Natural killer cell treated with Interleukin-12 subunit alpha and Interleukin-12 subunit beta and Interleukin-15 and Interleukin-18, amount 100 ng/mL, for 72 hours (primary cell): ENCODE measurements around the gene HSPBP1. TPM values are rescaled to one million over a fixed set of nuclear protein-coding genes. Genes with fewer than 3 reads are reported as not detected.

Source experiments
- ATAC-seq, 2 donors: fragments of 150-1000 bp; cut with Tn5 transposase in 1 of 2; sonication (Bioruptor Pico), chemical (Tn5 transposase) in 1 of 2; 2 replicates each; pipeline ENCODE4 v1.10.0; 2021
- DNase-seq: peaks from one replicate; pipeline ENCODE4 v3.0.0; 2022; ENCODE audit warnings: low spot score
- H3K27ac Mint-ChIP-seq, 2 donors: 1 replicate in 1 of 2; 2 replicates in 1 of 2; pipeline ENCODE4 v1.8.0; 2022; ENCODE audit warnings: mixed read lengths in 2 of 2, mild to moderate bottlenecking in 1 of 2, moderate library complexity in 1 of 2
- H3K27me3 Mint-ChIP-seq, 2 donors: 1 replicate in 1 of 2; 2 replicates in 1 of 2; pipeline ENCODE4 v1.8.0; 2022; ENCODE audit warnings: mixed read lengths in 2 of 2
- H3K36me3 Mint-ChIP-seq: one replicate; pipeline ENCODE4 v1.8.0; 2022; ENCODE audit warnings: mixed read lengths
- H3K4me1 Mint-ChIP-seq, 2 donors: 1 replicate in 1 of 2; 2 replicates in 1 of 2; pipeline ENCODE4 v1.8.0; 2022; ENCODE audit warnings: low read depth in 2 of 2, mixed read lengths in 2 of 2, mild to moderate bottlenecking in 1 of 2
- H3K4me3 Mint-ChIP-seq: one replicate; pipeline ENCODE4 v1.8.0; 2022; ENCODE audit warnings: mixed read lengths
- H3K9me3 Mint-ChIP-seq: 2 replicates; pipeline ENCODE4 v1.8.0; 2022; ENCODE audit warnings: mixed read lengths
- total RNA-seq, 2 donors: library from RNA; stranded (reverse); gene quantifications; one replicate each; pipeline ENCODE4 v1.2.3, GENCODE V29; 2022

HSPBP1 gene
- total RNA-seq, 2 donors from 2014 or later: 38.2 to 53.1 TPM

GRCh38 chr19:55311797-55312196, 31.9 kb upstream of the HSPBP1 start:
- DNase-seq (no peak), ATAC-seq (no peak)
- no peaks in the 10 kb centered on the region for H3K27me3 Mint-ChIP-seq
- no peak overlapping the region for H3K4me3 Mint-ChIP-seq
- no peaks in the 10 kb centered on the region for H3K9me3 Mint-ChIP-seq
- no peak overlapping the region for H3K27ac Mint-ChIP-seq
- H3K4me1 Mint-ChIP-seq: no peaks in the 10 kb centered on the region
- H3K36me3 Mint-ChIP-seq: no peaks in the 10 kb centered on the region

GRCh38 chr19:55311397-55311796, 31.5 kb upstream of the HSPBP1 start:
- Mint-ChIP-seq H3K4me1 (no peaks in the 10 kb centered on the region), H3K27me3 (no peaks in the 10 kb centered on the region), H3K36me3 (no peaks in the 10 kb centered on the region), H3K27ac (no peak overlapping the region), H3K9me3 (no peaks in the 10 kb centered on the region), H3K4me3 (no peak overlapping the region)
- no peak for ATAC-seq
- DNase-seq: no peak

DNA sequence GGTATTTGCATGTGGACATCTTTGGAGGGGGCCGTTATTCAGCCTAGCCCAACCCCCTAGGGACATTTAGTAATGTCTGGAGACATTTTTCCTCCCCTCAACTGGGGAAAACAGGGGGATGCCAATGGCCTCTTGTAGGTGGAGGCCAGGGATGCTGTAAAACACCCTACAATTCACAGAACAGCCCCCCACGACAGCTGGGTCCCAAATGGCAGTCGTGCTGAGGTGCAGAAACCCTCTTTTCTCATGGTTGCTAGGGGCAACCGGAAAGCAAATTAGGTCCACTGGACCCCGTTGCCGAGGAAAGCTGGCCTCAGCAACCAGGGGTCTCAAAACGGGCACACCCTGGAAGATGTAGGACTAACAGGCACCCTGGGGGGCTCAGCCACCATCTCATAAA, 30.6 kb upstream of the HSPBP1 start:
- Mint-ChIP-seq H3K27me3 (no peaks in the 10 kb centered on the region), H3K27ac (no peak overlapping the region), H3K4me3 (no peak overlapping the region), H3K36me3 (no peaks in the 10 kb centered on the region), H3K4me1 (peaks cover 0 to under 1% of the 10 kb centered on the region in 2 donors), H3K9me3 (no peaks in the 10 kb centered on the region)
- DNase-seq: no peak
- ATAC-seq: no peak

DNA sequence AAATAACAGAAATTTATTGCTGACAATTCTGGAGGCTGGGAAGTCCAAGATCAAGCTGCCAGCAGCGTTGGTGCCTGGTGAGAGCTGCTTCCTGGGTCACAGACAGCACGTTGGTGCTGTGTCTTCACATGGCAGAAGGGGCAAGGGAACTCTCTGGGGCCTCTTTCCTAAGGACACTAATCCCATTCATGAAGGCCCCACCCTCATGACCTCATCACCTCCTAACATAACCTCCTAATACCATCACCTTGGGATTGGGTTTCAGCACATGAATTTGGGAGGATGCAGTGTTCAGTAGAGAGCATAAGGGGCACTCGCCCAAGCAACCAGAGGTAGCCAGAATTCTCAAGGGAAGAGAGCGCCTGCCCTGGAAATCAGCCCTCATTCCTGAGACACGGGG, 29.5 kb upstream of the HSPBP1 start:
- Mint-ChIP-seq H3K36me3 (no peaks in the 10 kb centered on the region), H3K27me3 (no peaks in the 10 kb centered on the region), H3K4me1 (peaks cover 0 to 3% of the 10 kb centered on the region in 2 donors), H3K27ac (no peak overlapping the region), H3K4me3 (no peak overlapping the region), H3K9me3 (no peaks in the 10 kb centered on the region)
- DNase-seq: no peak
- no peak for ATAC-seq

- Mint-ChIP-seq H3K4me1 (peaks cover 0 to 3% of the 10 kb centered on the region in 2 donors), H3K4me3 (no peak overlapping the region), H3K27ac (no peak overlapping the region), H3K27me3 (no peaks in the 10 kb centered on the region), H3K36me3 (no peaks in the 10 kb centered on the region), H3K9me3 (no peaks in the 10 kb centered on the region)
- ATAC-seq (no peak), DNase-seq (no peak)
Measured at GRCh38 chr19:55308281-55308680, 28.4 kb upstream of the HSPBP1 start.

- Mint-ChIP-seq H3K9me3 (no peaks in the 10 kb centered on the region), H3K36me3 (no peaks in the 10 kb centered on the region), H3K27ac (no peak overlapping the region), H3K4me3 (no peak overlapping the region), H3K27me3 (no peaks in the 10 kb centered on the region), H3K4me1 (peaks cover 0 to 7% of the 10 kb centered on the region in 2 donors)
- DNase-seq: no peak
- ATAC-seq: no peak
Measured at GRCh38 chr19:55306712-55307111, 26.8 kb upstream of the HSPBP1 start.

DNA sequence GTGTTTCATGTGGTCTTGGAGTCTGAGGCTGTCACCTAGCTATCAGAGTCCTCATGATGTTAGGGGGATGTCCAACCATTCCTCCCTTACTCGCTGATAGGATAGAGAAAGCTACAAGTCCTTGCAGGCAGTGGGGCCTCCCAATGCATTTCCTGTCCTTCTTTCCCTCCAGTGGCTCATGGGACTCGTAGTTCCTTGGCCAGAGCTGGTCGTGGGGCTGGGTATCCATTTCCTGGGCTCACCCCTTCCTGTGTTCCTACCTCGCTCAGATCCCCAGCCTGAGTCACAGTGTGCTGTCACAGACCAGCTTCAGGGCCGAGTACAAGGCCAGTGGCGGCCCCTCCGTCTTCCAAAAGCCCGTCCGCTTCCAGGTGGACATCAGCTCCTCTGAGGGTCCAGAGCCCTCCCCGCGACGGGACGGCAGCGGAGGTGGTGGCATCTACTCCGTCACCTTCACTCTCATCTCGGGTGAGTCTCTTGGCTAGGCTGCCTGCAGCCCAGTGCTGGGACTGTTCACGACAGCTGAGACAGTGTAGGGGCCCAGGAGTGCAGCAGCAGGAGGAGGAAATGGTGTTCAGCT, 26.2 kb upstream of the HSPBP1 start:
- no peak for DNase-seq
- no peak overlapping the region for H3K4me3 Mint-ChIP-seq
- ATAC-seq: no peak
- no peaks in the 10 kb centered on the region for H3K9me3 Mint-ChIP-seq
- no peaks in the 10 kb centered on the region for H3K27me3 Mint-ChIP-seq
- H3K36me3 Mint-ChIP-seq: no peaks in the 10 kb centered on the region
- peaks cover 0 to 9% of the 10 kb centered on the region in 2 donors for H3K4me1 Mint-ChIP-seq
- H3K27ac Mint-ChIP-seq: no peak overlapping the region

GRCh38 chr19:55305491-55305890, 25.6 kb upstream of the HSPBP1 start:
- Mint-ChIP-seq H3K36me3 (no peaks in the 10 kb centered on the region), H3K4me1 (peaks cover 0 to 9% of the 10 kb centered on the region in 2 donors), H3K27ac (no peak overlapping the region), H3K27me3 (no peaks in the 10 kb centered on the region), H3K9me3 (no peaks in the 10 kb centered on the region), H3K4me3 (no peak overlapping the region)
- DNase-seq: no peak
- ATAC-seq: peak; percentile 52 to 70

GRCh38 chr19:55304980-55305379, 25.1 kb upstream of the HSPBP1 start:
- H3K9me3 Mint-ChIP-seq: no peaks in the 10 kb centered on the region
- H3K4me1 Mint-ChIP-seq: peaks cover 0 to 11% of the 10 kb centered on the region in 2 donors
- no peak overlapping the region for H3K4me3 Mint-ChIP-seq
- H3K27me3 Mint-ChIP-seq: no peaks in the 10 kb centered on the region
- ATAC-seq (no peak), DNase-seq (no peak)
- H3K27ac Mint-ChIP-seq: no peak overlapping the region
- no peaks in the 10 kb centered on the region for H3K36me3 Mint-ChIP-seq

DNA sequence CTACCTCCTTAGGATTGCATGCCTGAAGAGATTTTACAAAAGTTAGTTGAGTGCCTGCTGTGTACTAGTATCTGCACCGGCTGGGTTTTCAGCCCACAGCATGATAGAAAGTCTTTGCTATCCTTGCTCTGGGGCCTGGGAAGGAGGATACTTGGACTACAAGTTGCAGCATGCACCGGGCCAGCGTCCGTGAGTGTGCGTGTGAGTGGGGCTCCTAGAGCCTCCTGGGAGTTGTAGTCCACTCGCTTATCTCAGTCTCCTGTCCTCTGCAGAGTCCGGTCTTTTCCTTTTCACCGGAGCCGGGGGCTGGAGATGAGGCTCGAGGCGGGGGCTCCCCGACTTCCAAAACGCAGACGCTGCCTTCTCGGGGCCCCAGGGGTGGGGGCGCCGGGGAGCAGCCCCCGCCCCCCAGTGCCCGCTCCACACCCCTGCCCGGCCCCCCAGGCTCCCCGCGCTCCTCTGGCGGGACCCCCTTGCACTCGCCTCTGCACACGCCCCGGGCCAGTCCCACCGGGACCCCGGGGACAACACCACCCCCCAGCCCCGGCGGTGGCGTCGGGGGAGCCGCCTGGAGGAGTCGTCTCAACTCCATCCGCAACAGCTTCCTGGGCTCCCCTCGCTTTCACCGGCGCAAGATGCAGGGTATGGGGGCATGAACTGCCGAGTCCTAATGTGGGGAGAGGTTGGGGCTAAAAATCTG, 24.5 kb upstream of the HSPBP1 start:
- no peak for ATAC-seq
- DNase-seq: no peak
- peaks cover 0 to 13% of the 10 kb centered on the region in 2 donors for H3K4me1 Mint-ChIP-seq
- no peak overlapping the region for H3K27ac Mint-ChIP-seq
- H3K9me3 Mint-ChIP-seq: no peaks in the 10 kb centered on the region
- H3K4me3 Mint-ChIP-seq: no peak overlapping the region
- no peaks in the 10 kb centered on the region for H3K36me3 Mint-ChIP-seq
- no peaks in the 10 kb centered on the region for H3K27me3 Mint-ChIP-seq

DNA sequence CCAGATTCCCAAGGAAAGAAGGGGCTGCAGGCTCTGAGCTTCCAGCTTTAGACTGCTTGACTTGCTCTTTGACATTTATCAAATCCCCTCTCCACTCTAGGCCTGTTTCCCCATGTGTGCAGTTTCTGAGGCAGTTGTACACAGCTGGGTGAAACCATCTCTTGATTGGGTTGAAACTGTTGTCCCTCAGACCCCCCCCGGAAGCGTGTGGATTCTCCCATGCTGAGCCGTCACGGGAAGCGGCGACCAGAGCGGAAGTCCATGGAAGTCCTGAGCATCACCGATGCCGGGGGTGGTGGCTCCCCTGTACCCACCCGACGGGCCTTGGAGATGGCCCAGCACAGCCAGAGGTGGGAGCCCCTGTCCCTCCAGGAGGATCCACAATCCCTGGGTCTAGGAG, 23.6 kb upstream of the HSPBP1 start:
- Mint-ChIP-seq H3K36me3 (no peaks in the 10 kb centered on the region), H3K4me1 (peaks cover 0 to 13% of the 10 kb centered on the region in 2 donors), H3K27ac (no peak overlapping the region), H3K27me3 (no peaks in the 10 kb centered on the region), H3K9me3 (no peaks in the 10 kb centered on the region), H3K4me3 (no peak overlapping the region)
- DNase-seq (no peak), ATAC-seq (no peak)

- Mint-ChIP-seq H3K27me3 (no peaks in the 10 kb centered on the region), H3K4me3 (peak overlapping the region; percentile 84), H3K4me1 (peaks cover 0 to 13% of the 10 kb centered on the region in 2 donors), H3K27ac (peak overlapping the region; percentile 76 to 90), H3K36me3 (no peaks in the 10 kb centered on the region), H3K9me3 (no peaks in the 10 kb centered on the region)
- ATAC-seq: no peak
- DNase-seq: no peak
Measured at GRCh38 chr19:55302318-55302703, 22.4 kb upstream of the HSPBP1 start.

GRCh38 chr19:55301459-55302317, 21.8 kb upstream of the HSPBP1 start:
- Mint-ChIP-seq H3K9me3 (no peaks in the 10 kb centered on the region), H3K4me3 (peak overlapping the region; percentile 84), H3K27me3 (no peaks in the 10 kb centered on the region), H3K4me1 (peaks cover 0 to 13% of the 10 kb centered on the region in 2 donors), H3K27ac (peak overlapping the region; percentile 76 to 90), H3K36me3 (no peaks in the 10 kb centered on the region)
- DNase-seq (peak; percentile 94), ATAC-seq (peak; percentile 91 to 95)

DNA sequence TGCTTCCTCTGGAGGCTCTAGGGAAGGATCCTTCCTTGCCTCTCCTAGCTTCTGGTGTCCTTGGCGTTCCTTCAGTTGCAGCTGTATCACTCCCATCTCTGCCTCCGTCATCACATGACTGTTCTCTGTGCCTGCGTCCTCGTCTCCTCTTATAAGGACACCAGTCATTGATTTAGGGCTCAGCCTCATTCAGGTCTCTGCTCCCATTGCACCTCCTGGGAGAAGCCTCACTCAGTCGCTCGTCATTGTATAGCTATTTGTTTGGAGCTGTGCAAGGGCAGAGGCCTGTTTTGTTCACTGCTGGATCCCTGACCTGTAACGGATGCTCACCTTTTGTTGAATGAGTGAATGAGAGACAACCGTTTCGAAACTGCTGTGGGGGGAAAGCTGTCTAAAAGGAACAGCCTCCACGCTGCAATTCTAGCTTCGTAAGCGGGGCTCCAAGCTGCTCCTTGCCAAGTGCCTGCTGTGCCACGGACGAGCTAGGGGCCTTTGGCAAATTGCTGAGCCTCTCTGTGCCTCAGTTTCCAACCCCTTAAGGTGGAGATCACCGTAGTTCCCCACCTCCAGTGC, 21.1 kb upstream of the HSPBP1 start:
- H3K27me3 Mint-ChIP-seq: no peaks in the 10 kb centered on the region
- H3K27ac Mint-ChIP-seq: peak overlapping the region; percentile 76 to 90
- no peaks in the 10 kb centered on the region for H3K9me3 Mint-ChIP-seq
- H3K36me3 Mint-ChIP-seq: no peaks in the 10 kb centered on the region
- peaks cover 0 to 13% of the 10 kb centered on the region in 2 donors for H3K4me1 Mint-ChIP-seq
- ATAC-seq (no peak), DNase-seq (no peak)
- H3K4me3 Mint-ChIP-seq: peak overlapping the region; percentile 84
